Osteoblast (primary cell): ENCODE data around the gene GRIK3. TPM values are rescaled to one million over a fixed set of nuclear protein-coding genes. Genes with fewer than 3 reads are reported as not detected.

ENCODE experiments used
- DNase-seq: peaks from one replicate; pipeline ENCODE4 v3.0.0; 2011; ENCODE audit warnings: low spot score, mixed read lengths; ENCODE audit not compliant: insufficient read length; ENCODE audit errors: missing footprints
- H2AFZ ChIP-seq: 2 replicates; pipeline ENCODE4 v1.6.0; 2011; ENCODE audit warnings: mild to moderate bottlenecking, low read length
- H3K27ac ChIP-seq: 2 replicates; pipeline ENCODE4 v1.5.1; 2011; ENCODE audit warnings: mild to moderate bottlenecking, low read depth, low read length, moderate library complexity
- H3K27me3 ChIP-seq: 2 replicates; pipeline ENCODE4 v1.6.0; 2012; ENCODE audit warnings: mild to moderate bottlenecking, control low read depth, inconsistent platforms, low read length, moderate library complexity; ENCODE audit not compliant: insufficient read depth
- H3K36me3 ChIP-seq: 2 replicates; pipeline ENCODE4 v1.5.1; 2011; ENCODE audit warnings: mild to moderate bottlenecking, low read length, control low read depth, moderate library complexity; ENCODE audit not compliant: insufficient read depth
- H3K4me1 ChIP-seq: 2 replicates; pipeline ENCODE4 v1.5.1; 2011; ENCODE audit warnings: mild to moderate bottlenecking, low read length, control low read depth, moderate library complexity; ENCODE audit not compliant: insufficient read depth
- H3K4me2 ChIP-seq: 2 replicates; pipeline ENCODE4 v1.6.0; 2011; ENCODE audit warnings: mild to moderate bottlenecking, low read length; ENCODE audit not compliant: insufficient read depth
- H3K4me3 ChIP-seq: fragments of 200-600 bp; sonication (generic); 3 replicates; pipeline ENCODE4 v1.5.1; 2012; ENCODE audit warnings: mild to moderate bottlenecking, low read length, inconsistent platforms; ENCODE audit not compliant: insufficient read depth
- H3K79me2 ChIP-seq: 2 replicates; pipeline ENCODE4 v1.6.0; 2012; ENCODE audit warnings: mild to moderate bottlenecking, low read length, control low read depth, inconsistent platforms; ENCODE audit not compliant: insufficient read depth
- H3K9me3 ChIP-seq: 2 replicates; pipeline ENCODE4 v1.5.1; 2011; ENCODE audit warnings: low read depth, low read length, control low read depth
- H4K20me1 ChIP-seq: 2 replicates; pipeline ENCODE4 v1.6.0; 2012; ENCODE audit warnings: mild to moderate bottlenecking, low read length, control low read depth; ENCODE audit not compliant: insufficient read depth
- CTCF ChIP-seq: IDR thresholded peaks from 2 replicates; pipeline ENCODE4 v1.5.1; 2011; ENCODE audit warnings: mild to moderate bottlenecking, low read depth, low read length, moderate library complexity; ENCODE audit errors: extremely low read depth
- total RNA-seq: library from RNA; depleted of rRNA; stranded (reverse); fragments of >200 nt; gene quantifications from 2 replicates; pipeline ENCODE4 v1.2.3, GENCODE V29; 2012

The GRIK3 gene
- total RNA-seq, 1 donor: not detected

- H3K27me3 ChIP-seq: no peaks in the 10 kb centered on the region
- H2AFZ ChIP-seq: no peak overlapping the region
- no peaks in the 10 kb centered on the region for H3K36me3 ChIP-seq
- H3K79me2 ChIP-seq: no peaks in the 10 kb centered on the region
- no peak overlapping the region for H3K4me2 ChIP-seq
- no peaks in the 10 kb centered on the region for H3K9me3 ChIP-seq
- H3K27ac ChIP-seq: no peak overlapping the region
- H4K20me1 ChIP-seq: no peaks in the 10 kb centered on the region
- no peaks in the 10 kb centered on the region for H3K4me1 ChIP-seq
- no peak overlapping the region for H3K4me3 ChIP-seq
- TF ChIP-seq CTCF: no peak
- DNase-seq: no peak
Measured at GRCh38 chr1:36984675-36985074, 49.6 kb downstream of the GRIK3 start.

- TF ChIP-seq CTCF: no peak
- Histone ChIP-seq H3K9me3 (no peaks in the 10 kb centered on the region), H3K4me1 (no peaks in the 10 kb centered on the region), H3K27ac (no peak overlapping the region), H3K79me2 (no peaks in the 10 kb centered on the region), H4K20me1 (no peaks in the 10 kb centered on the region), H3K4me3 (no peak overlapping the region), H3K4me2 (no peak overlapping the region), H3K27me3 (no peaks in the 10 kb centered on the region), H2AFZ (no peak overlapping the region), H3K36me3 (no peaks in the 10 kb centered on the region)
- no peak for DNase-seq
Measured at GRCh38 chr1:36984026-36984425, 50.3 kb downstream of the GRIK3 start.

GRCh38 chr1:36982709-36983108 is 51.6 kb downstream of the GRIK3 start:
- Histone ChIP-seq H2AFZ (no peak overlapping the region), H3K27me3 (no peaks in the 10 kb centered on the region), H3K27ac (no peak overlapping the region), H3K4me2 (no peak overlapping the region), H3K9me3 (no peaks in the 10 kb centered on the region), H3K4me3 (no peak overlapping the region), H3K79me2 (no peaks in the 10 kb centered on the region), H4K20me1 (no peaks in the 10 kb centered on the region), H3K4me1 (no peaks in the 10 kb centered on the region), H3K36me3 (no peaks in the 10 kb centered on the region)
- no peak for DNase-seq
- no peak for TF ChIP-seq CTCF

GRCh38 chr1:36981771-36982622 is 52.3 kb downstream of the GRIK3 start:
- Histone ChIP-seq H3K36me3 (no peaks in the 10 kb centered on the region), H3K79me2 (no peaks in the 10 kb centered on the region), H3K9me3 (no peaks in the 10 kb centered on the region), H2AFZ (no peak overlapping the region), H3K27ac (no peak overlapping the region), H3K4me2 (no peak overlapping the region), H4K20me1 (no peaks in the 10 kb centered on the region), H3K4me3 (no peak overlapping the region), H3K27me3 (no peaks in the 10 kb centered on the region), H3K4me1 (no peaks in the 10 kb centered on the region)
- no peak for TF ChIP-seq CTCF
- no peak for DNase-seq
